Amygdala (tissue), 56 donors: ENCODE results near the gene FMNL2.

Source experiments
- DNase-seq, 56 donors: peaks; one replicate each; lab custom pipeline; 2025; lab: John Stamatoyannopoulos, UW

Gene FMNL2

GRCh38 chr2:152486737-152487400 is 151.9 kb downstream of the FMNL2 start:
- no peak for DNase-seq

GRCh38 chr2:152488075-152488474 is 153.1 kb downstream of the FMNL2 start:
- DNase-seq: no peak

- DNase-seq: no peak
Measured at GRCh38 chr2:152489364-152489763, 154.4 kb downstream of the FMNL2 start.

- peak in 34 of 56 donors; percentile 15 to 68 (median 42) for DNase-seq
Measured at GRCh38 chr2:152490686-152491455, 155.9 kb downstream of the FMNL2 start.

GRCh38 chr2:152492131-152492530 is 157.2 kb downstream of the FMNL2 start:
- no peak for DNase-seq

GRCh38 chr2:152492911-152493310 is 157.9 kb downstream of the FMNL2 start:
- DNase-seq: no peak

- DNase-seq: no peak
Measured at GRCh38 chr2:152493417-152493816, 158.4 kb downstream of the FMNL2 start.

DNA sequence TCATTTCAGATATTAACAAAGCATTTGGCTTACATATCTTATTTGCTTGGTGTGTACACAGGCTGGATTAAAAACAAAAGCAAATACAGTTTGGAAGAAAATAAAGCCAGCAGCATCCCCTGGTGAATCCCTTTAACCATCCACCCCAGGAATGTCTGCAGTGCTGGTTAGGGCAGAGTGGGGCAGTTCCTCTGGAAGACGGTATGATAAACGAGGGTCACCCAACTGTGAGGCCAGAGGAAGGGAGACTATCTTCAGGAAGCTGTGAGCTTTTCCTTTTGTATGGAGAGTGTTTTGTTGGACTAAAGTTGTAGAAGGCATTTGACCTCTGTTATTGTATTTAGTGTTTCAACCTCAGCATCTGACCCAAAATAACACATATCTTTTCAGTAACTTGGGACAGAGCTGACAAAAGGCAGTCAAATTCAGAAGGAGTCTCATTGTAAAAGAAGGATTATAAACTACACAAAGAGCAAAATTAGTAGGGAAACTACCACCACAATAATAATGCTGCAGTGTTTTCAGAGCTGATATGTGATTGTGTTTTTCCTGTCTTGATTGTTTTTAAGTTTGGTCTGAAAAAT is 159.1 kb downstream of the FMNL2 start:
- no peak for DNase-seq

GRCh38 chr2:152496371-152496770 is 161.4 kb downstream of the FMNL2 start:
- no peak for DNase-seq

- peak in 1 of 56 donors; percentile 34 for DNase-seq
Measured at GRCh38 chr2:152497481-152498052, 162.6 kb downstream of the FMNL2 start.

DNA sequence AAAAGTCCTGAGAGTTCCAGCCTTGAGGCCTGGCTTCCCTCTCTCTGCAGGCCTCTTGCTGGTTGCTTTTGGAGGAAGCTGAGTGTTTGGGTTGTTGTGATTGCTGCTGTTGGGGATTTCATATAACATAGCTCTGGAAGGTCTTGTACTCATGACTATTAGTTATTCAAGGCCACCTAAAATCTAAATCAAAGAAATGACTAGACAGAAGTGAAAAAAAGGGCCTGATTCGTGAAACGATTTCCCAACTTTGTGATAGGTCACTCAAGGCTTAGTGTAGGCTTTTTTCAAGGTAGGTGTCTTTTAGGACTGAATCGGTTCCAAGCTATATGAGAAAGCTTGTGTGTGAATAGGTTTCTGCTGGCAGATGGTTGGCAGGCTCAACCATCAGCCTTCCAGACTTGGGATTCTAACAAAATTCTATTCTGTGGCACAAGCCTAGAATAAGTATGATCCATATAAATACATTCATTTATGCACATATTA is 164.4 kb downstream of the FMNL2 start:
- DNase-seq: peak in 1 of 56 donors; percentile 16

GRCh38 chr2:152499896-152500735 is 165.1 kb downstream of the FMNL2 start:
- DNase-seq: peak in 2 of 56 donors; percentile 37 to 60

DNA sequence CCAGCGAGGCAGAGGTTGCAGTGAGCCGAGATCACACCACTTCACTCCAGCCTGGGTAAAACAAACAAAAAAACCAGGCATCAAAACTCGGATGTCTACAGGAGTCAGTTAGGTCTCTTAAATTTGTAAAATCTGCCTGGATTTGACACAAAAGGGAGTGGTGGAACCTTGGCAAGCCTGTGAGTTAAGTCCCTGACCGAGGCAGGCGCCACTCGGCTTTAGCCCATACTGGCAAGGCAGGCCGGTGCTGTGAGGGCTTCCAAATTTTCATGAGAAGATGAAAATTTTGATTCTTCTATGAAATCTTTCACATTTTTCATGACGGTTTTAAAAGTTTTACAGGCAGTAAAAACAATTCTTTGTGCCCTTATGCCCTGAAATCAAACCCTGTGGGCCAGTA is 165.8 kb downstream of the FMNL2 start:
- peak in 11 of 56 donors; percentile 13 to 56 (median 23) for DNase-seq

DNA sequence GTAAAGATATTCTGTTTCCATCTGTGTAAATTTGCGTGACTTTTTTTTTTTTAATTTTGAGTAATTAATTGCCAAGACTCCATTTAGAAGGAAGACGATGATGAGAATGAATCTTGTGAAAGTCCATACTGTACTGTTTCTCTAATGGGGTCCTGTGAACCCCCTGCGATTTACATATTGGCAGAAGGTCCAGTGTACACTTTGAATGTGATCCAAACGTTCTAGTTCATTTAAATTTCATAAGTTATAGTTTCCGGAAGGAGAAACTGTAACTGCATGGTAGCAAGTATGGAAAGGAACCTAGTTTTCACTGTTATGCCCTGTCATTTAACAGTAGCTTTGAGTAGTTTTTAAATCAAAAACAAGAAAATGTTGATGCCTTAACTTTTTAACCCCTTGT is 166.7 kb downstream of the FMNL2 start:
- no peak for DNase-seq

- no peak for DNase-seq
Measured at GRCh38 chr2:152504618-152505017, 169.6 kb downstream of the FMNL2 start.

DNA sequence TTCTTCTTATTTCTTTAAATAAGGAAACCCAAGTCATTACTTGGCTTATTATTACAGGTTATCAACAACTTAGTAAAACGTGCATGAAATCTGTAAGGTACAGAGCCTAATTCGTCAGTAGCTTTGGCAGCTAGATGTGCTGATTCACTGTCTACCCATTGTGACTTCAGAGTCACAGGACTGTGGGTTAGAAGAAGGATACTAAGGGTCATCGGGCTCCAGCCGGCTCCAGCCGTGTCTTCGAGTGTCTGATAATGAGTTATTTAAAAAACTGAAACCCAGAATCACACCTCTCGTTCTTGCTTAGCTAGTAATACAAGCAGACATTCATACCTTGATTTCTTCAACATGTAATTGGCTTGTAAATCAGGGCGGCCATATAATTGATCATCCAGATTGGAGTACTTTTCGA is 170.5 kb downstream of the FMNL2 start:
- DNase-seq: peak in 33 of 56 donors; percentile 11 to 79 (median 45)

GRCh38 chr2:152506843-152507242 is 171.9 kb downstream of the FMNL2 start:
- no peak for DNase-seq

- no peak for DNase-seq
Measured at GRCh38 chr2:152507907-152508306, 172.9 kb downstream of the FMNL2 start.

- DNase-seq: no peak
Measured at GRCh38 chr2:152508446-152508845, 173.5 kb downstream of the FMNL2 start.
